ENCODE results near the gene UQCRC1. TPM values are rescaled to one million over a fixed set of nuclear protein-coding genes. Genes with fewer than 3 reads are reported as not detected.

UQCRC1 gene
- total and polyA plus RNA-seq, 2 of the 8 experiments (the other 6 are each of a cell fraction or from before 2014, with no cell fraction given), result 310 to 720 TPM

GRCh38 chr3:48565186-48565585 is 44.3 kb downstream of the UQCRC1 start:
- POLR2A ChIA-PET (ENCODE audit: partially characterized antibody), result no interaction called here
- Histone ChIP-seq H4K8ac (ENCODE audit: extremely low read depth, insufficient read depth, low read length) (no peak overlapping the region; the same call in 1 of the 2 replicates), H3K27ac (ENCODE audit: low read depth, low read length) (no peak overlapping the region), H2BK20ac (ENCODE audit: low read length) (no peak overlapping the region), H2AK5ac (ENCODE audit: low read depth, low read length) (no peak overlapping the region), H2BK5ac (ENCODE audit: low read depth, low read length) (no peak overlapping the region), H3K79me1 (ENCODE audit: low read depth, low read length) (no peaks in the 10 kb centered on the region), H3K18ac (ENCODE audit: extremely low read depth, low read length) (no peak overlapping the region), H3K9me3 (ENCODE audit: insufficient read depth in 2 of 2, low read depth in 1 of 2, low read length in 1 of 2) (no peaks in the 10 kb centered on the region), H3K9ac (replicated peaks in 1 of 4; ENCODE audit: extremely low read depth in 1 of 4, low read depth in 3 of 4, low read length in 3 of 4) (no peak overlapping the region), H3K27me3 (replicated peaks in 1 of 4; ENCODE audit: control insufficient read depth in 3 of 4, extremely low read depth in 1 of 4, insufficient read depth in 3 of 4, low read length in 3 of 4) (no peaks in the 10 kb centered on the region), H2BK120ac (replicated peaks; ENCODE audit: low read depth, low read length) (no peak overlapping the region), H4K20me1 (replicated peaks in 1 of 2; ENCODE audit: control insufficient read depth in 1 of 2, insufficient read depth in 2 of 2, low read length in 2 of 2) (no peaks in the 10 kb centered on the region), H3K4me1 (replicated peaks in 1 of 4; ENCODE audit: control insufficient read depth in 3 of 4, insufficient read depth in 4 of 4, low read length in 3 of 4) (peaks cover 4 to 21% (median 16%) of the 10 kb centered on the region in 4 experiments), H4K91ac (replicated peaks; ENCODE audit: insufficient read length, low read length) (no peak overlapping the region), H2BK12ac (ENCODE audit: low read depth, low read length) (no peak overlapping the region), H3K14ac (ENCODE audit: insufficient read length) (no peak overlapping the region), H3K4ac (replicated peaks; ENCODE audit: insufficient read length, low read depth, low read length) (peak overlapping the region; percentile 53), H3K4me2 (ENCODE audit: insufficient read depth in 1 of 2, low read depth in 2 of 2, low read length in 2 of 2) (no peak overlapping the region), H3K23ac (ENCODE audit: insufficient read length) (no peak overlapping the region), H2AFZ (ENCODE audit: low read length) (no peak overlapping the region), H3K23me2 (ENCODE audit: low read depth, low read length) (no peaks in the 10 kb centered on the region), H3K4me3 (ENCODE audit: extremely low read depth in 1 of 4, insufficient read depth in 2 of 4, low read depth in 3 of 4, low read length in 4 of 4) (no peak overlapping the region), H4K5ac (ENCODE audit: insufficient read length, low read depth, low read length) (no peak overlapping the region), H2BK15ac (ENCODE audit: low read length) (no peak overlapping the region), H3K79me2 (ENCODE audit: control insufficient read depth in 1 of 2, insufficient read depth in 2 of 2, low read length in 2 of 2) (no peaks in the 10 kb centered on the region), H3K56ac (replicated peaks; ENCODE audit: insufficient read length, low read depth, low read length) (no peak overlapping the region), H3K36me3 (ENCODE audit: control insufficient read depth in 2 of 4, insufficient read depth in 4 of 4, low read length in 3 of 4) (no peaks in the 10 kb centered on the region)
- 93% methylated on average over 11 of the region's 11 CpGs; no CpG with 5 or more reads in 1 of the 2 experiments for WGBS, 2 experiments (ENCODE audit: extremely low coverage in 1 of 2, insufficient coverage in 1 of 2, insufficient read length in 1 of 2, insufficient replicate concordance in 2 of 2, low coverage in 1 of 2, low lambda C conversion rate in 2 of 2, missing lambda C conversion rate in 1 of 2)
- CTCF ChIA-PET (ENCODE audit: partially characterized antibody), result interaction anchor here (0.7 to 6.1 kb wide), 3 partner anchors 16 to 175 kb away, joined by 3 to 32 read pairs (median 3); no protein-coding TSS in a partner anchor
- no peak for DNase-seq (ENCODE audit: low read depth in 1 of 2, low spot score in 2 of 2)
- no peak for FAIRE-seq
- TF ChIP-seq BRCA1 (IDR thresholded peaks at IDR 0.05; ENCODE audit: low read depth, low read length) (no peak), POLR2AphosphoS5 (IDR thresholded peaks at IDR 0.05; ENCODE audit: low read depth, low read length) (no peak), TBP (IDR thresholded peaks at IDR 0.05; ENCODE audit: low read depth, low read length) (no peak), RXRA (IDR thresholded peaks at IDR 0.05; ENCODE audit: insufficient read depth, low read depth, low read length) (no peak), RAD21 (IDR thresholded peaks at IDR 0.05 in 1 of 2, conservative IDR thresholded peaks at IDR 0.05 in 1 of 2; ENCODE audit: low read depth in 2 of 2, low read length in 2 of 2) (no peak), CHD2 (IDR thresholded peaks at IDR 0.05; ENCODE audit: low read length) (no peak), POU5F1 (IDR thresholded peaks at IDR 0.05; ENCODE audit: low read depth, low read length) (no peak), SP2 (IDR thresholded peaks at IDR 0.05; ENCODE audit: low read length) (no peak), HDAC2 (IDR thresholded peaks at IDR 0.05; ENCODE audit: borderline replicate concordance in 1 of 2, low read depth in 2 of 2, low read length in 2 of 2) (no peak), MAFK (IDR thresholded peaks at IDR 0.05; ENCODE audit: low read depth, low read length) (no peak), EP300 (IDR thresholded peaks at IDR 0.05; ENCODE audit: borderline replicate concordance in 1 of 2, low read depth in 2 of 2, low read length in 2 of 2) (no peak), HDAC6 (IDR thresholded peaks at IDR 0.05; ENCODE audit: low read depth, low read length) (no peak)

Data from H1 (cell line).